Measurements from ENCODE around the gene MSANTD3. TPM values are rescaled to one million over a fixed set of nuclear protein-coding genes. Genes with fewer than 3 reads are reported as not detected.

The MSANTD3 gene
- total RNA-seq, 1 donor, result 76.1 TPM

DNA sequence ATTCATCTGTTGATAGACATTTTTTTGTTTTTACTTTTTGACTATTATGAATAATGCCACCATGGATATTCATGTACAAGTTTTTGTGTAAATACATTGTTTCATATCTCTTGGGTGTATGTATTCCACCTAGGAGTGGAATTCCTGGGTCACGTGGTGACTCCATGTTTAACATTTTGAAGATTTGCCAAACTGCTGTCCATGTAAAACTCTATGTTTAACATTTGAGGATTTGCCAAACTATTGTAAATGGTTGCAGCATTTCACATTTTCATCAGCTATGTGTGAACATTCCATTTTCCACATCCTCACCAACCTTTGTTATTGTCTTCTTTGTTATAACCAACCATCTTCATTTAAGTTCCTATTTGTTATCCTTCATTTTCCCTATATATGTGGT lies 58.3 kb downstream of the MSANTD3 start:
- TF ChIP-seq, protein P1, sequence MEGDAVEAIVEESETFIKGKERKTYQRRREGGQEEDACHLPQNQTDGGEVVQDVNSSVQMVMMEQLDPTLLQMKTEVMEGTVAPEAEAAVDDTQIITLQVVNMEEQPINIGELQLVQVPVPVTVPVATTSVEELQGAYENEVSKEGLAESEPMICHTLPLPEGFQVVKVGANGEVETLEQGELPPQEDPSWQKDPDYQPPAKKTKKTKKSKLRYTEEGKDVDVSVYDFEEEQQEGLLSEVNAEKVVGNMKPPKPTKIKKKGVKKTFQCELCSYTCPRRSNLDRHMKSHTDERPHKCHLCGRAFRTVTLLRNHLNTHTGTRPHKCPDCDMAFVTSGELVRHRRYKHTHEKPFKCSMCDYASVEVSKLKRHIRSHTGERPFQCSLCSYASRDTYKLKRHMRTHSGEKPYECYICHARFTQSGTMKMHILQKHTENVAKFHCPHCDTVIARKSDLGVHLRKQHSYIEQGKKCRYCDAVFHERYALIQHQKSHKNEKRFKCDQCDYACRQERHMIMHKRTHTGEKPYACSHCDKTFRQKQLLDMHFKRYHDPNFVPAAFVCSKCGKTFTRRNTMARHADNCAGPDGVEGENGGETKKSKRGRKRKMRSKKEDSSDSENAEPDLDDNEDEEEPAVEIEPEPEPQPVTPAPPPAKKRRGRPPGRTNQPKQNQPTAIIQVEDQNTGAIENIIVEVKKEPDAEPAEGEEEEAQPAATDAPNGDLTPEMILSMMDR (IDR thresholded peaks at IDR 0.05; ENCODE audit: insufficient read depth, low read length), result no peak
- peak; percentile 16 for DNase-seq (ENCODE audit: low read depth)
- no peak overlapping the region for H3K4me3 ChIP-seq (ENCODE audit: low read depth, low read length)

DNA sequence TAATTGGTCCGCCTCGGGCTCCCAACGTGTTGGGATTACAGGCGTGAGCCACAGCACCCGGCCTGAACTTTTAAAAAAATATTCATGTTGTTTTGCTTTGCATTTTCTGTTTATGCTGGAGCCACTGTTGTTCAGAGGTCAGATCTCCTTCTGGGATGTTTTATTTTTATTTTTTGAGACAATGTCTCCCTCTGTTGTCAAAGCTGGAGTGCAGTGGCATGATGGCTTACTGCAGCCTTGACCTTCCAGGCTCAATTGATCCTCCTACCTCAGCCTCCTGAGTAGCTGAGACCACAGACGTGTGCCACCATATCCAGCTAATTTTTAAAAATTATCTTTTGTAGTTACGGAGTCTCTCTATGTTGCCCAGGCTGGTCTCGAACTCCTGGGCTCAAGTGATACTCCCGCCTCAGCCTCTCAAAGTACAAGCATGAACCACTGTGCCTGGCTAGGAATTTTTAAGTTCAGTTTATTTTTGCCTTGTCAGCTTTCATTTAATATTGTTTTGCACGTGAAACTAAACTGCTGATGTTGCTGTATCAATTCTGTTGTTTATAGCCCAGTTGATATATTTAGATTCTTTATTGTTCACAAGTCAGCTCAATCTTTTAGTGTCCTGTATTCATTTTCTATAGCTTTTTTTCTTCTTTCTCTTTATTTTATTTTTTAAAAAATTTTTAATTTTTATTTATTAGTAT lies 59.7 kb downstream of the MSANTD3 start:
- DNase-seq (ENCODE audit: low read depth), result no peak
- no peak overlapping the region for H3K4me3 ChIP-seq (ENCODE audit: low read depth, low read length)
- TF ChIP-seq, protein P1 (IDR thresholded peaks at IDR 0.05; ENCODE audit: insufficient read depth, low read length), result no peak

DNA sequence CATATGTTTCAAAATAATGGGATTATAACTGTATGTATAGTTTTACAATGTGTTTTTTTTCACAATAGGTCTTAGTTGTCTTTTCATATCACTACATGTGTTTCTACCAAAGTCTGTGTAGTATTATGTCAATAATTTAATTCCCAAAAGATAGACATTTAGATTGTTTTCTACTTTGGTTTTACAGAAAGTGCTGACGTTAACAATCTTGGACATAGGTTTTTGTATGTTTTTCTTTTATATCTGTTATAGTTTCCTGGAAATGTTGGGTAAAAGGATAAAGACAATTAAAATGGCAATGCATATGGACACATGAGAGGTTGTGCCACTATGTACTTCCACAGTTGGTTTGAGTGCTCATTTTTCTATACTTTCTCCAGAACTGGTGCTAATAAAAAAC lies 61.2 kb downstream of the MSANTD3 start:
- no peak overlapping the region for H3K4me3 ChIP-seq (ENCODE audit: low read depth, low read length)
- TF ChIP-seq, protein P1 (IDR thresholded peaks at IDR 0.05; ENCODE audit: insufficient read depth, low read length), result no peak
- DNase-seq (ENCODE audit: low read depth), result no peak

DNA sequence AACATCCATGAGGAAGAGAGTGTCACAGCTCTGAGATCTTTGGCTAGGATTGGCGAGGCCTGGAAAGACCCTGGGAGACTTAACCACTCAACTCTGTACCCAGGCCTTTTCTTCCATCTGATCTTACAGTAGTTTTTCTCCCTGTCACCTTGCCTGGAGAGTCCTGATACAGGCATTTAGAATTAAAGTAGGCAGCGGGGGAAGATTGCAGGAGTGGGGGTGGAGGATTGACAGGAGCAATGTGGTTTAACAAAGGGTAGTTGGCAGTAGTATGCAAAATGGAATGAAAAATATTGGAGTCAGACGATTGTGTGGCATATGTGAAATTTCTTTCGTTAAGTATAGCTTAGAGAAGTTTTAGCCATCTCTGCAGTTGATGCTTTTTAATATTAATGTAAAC lies 62.9 kb downstream of the MSANTD3 start:
- TF ChIP-seq, protein P1 (IDR thresholded peaks at IDR 0.05; ENCODE audit: insufficient read depth, low read length), result no peak
- no peak overlapping the region for H3K4me3 ChIP-seq (ENCODE audit: low read depth, low read length)
- no peak for DNase-seq (ENCODE audit: low read depth)

DNA sequence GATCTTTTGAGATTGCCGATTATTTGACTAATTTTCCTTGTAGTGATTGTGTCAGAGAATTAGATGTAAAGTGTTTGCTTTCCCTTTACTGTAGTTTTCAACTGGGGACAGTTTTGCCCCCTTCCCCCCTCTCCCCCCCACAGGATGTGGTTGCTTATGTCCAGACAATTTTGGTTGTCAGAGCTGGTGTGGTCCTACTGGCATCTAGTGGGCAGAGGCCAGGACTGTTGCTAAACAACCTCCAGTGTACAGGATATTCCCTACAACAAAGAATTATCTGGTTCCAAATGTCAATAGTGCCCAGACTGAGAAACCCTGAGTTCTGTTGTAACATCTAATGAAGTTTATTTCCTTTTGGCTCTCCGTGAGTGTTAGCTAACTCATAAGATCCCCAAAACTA lies 66.0 kb downstream of the MSANTD3 start:
- DNase-seq (ENCODE audit: low read depth), result peak; percentile 55
- no peak overlapping the region for H3K4me3 ChIP-seq (ENCODE audit: low read depth, low read length)

DNA sequence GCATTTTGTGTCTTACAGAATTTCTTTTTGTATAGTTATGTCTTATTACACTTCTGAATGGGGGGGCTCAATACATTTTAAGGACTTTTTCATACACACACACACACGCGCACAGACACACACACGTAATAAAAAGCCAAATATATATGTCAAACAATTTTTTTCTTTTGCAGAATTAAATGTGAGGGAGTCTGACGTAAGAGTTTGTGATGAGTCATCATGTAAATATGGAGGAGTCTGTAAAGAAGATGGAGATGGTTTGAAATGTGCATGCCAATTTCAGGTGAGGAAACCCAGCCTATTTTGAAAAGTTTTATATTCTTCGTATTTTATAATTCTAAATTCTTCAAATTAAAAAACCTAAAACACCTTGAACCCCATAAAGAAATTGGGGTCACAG lies 71.6 kb downstream of the MSANTD3 start:
- TF ChIP-seq, protein P1 (IDR thresholded peaks at IDR 0.05; ENCODE audit: insufficient read depth, low read length), result no peak
- H3K4me3 ChIP-seq (ENCODE audit: low read depth, low read length), result no peak overlapping the region
- DNase-seq (ENCODE audit: low read depth), result peak; percentile 35

More for the DNA sequence above, 66.0 kb downstream of the MSANTD3 start:
- TF ChIP-seq, protein P1 (IDR thresholded peaks at IDR 0.05; ENCODE audit: insufficient read depth, low read length), result peak; percentile 38

DNA sequence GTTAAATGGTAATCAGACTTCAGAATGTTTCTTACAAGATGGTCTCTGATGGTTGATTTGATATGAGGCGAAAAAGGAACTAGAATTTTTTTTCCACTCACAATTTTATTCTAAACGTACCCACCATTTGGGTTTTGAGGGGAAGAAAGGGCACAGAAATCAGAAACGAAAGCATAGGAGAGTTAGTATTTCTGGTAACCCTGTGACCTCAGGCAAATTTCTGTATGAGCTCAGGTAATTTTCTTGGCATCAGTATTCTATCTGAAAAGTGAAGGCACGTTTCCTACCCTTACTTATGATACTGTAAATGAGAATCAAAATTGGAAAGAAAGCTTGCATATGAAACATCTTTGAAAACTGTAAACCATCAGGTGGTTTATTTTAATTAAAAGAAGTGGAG lies 72.5 kb downstream of the MSANTD3 start:
- TF ChIP-seq, protein P1 (IDR thresholded peaks at IDR 0.05; ENCODE audit: insufficient read depth, low read length), result no peak
- H3K4me3 ChIP-seq (ENCODE audit: low read depth, low read length), result no peak overlapping the region
- DNase-seq (ENCODE audit: low read depth), result no peak

Data from fibroblast of the aortic adventitia (primary cell).